Trophoblast cell (in vitro differentiated cells and primary cell): ENCODE measurements around the gene OVCA2.
A peak's percentile ranks its signal among the peaks of the same experiment; 100 is the strongest.

Source experiments
- DNase-seq, 2 donors: peaks; one replicate each; pipeline ENCODE4 v3.0.0-alpha.2; 2016
- H2AFZ ChIP-seq: 2 replicates; pipeline ENCODE4 v1.6.1; 2013; ENCODE audit warnings: low read length, moderate library complexity, mild to moderate bottlenecking; ENCODE audit not compliant: insufficient read depth, poor library complexity
- H2AK5ac ChIP-seq: 2 replicates; pipeline ENCODE4 v1.6.1; 2013; ENCODE audit warnings: mild to moderate bottlenecking, low read length
- H2BK120ac ChIP-seq: 2 replicates; pipeline ENCODE4 v1.6.1; 2013; ENCODE audit warnings: low read length, mild to moderate bottlenecking, moderate library complexity; ENCODE audit not compliant: insufficient read depth, poor library complexity
- H2BK12ac ChIP-seq: 2 replicates; pipeline ENCODE4 v1.6.1; 2013; ENCODE audit warnings: mild to moderate bottlenecking, low read length, moderate library complexity
- H2BK5ac ChIP-seq: 2 replicates; pipeline ENCODE4 v1.6.1; 2013; ENCODE audit warnings: low read length, low read depth, moderate library complexity, mild to moderate bottlenecking; ENCODE audit not compliant: poor library complexity
- H3K14ac ChIP-seq: 2 replicates; pipeline ENCODE4 v1.6.1; 2013; ENCODE audit warnings: mild to moderate bottlenecking, low read length
- H3K18ac ChIP-seq: 2 replicates; pipeline ENCODE4 v1.6.1; 2013; ENCODE audit warnings: mild to moderate bottlenecking, low read length
- H3K23ac ChIP-seq: 2 replicates; pipeline ENCODE4 v1.6.1; 2013; ENCODE audit warnings: low read length
- H3K27ac ChIP-seq: 2 replicates; pipeline ENCODE4 v1.5.1; 2013; ENCODE audit warnings: low read depth, mild to moderate bottlenecking, inconsistent platforms, low read length, moderate library complexity
- H3K27me3 ChIP-seq: 2 replicates; pipeline ENCODE4 v1.6.1; 2013; ENCODE audit warnings: inconsistent platforms, mild to moderate bottlenecking, low read length, moderate library complexity; ENCODE audit not compliant: insufficient read depth
- H3K36me3 ChIP-seq, 2 experiments: 1 replicate in 1 of 2; 2 replicates in 1 of 2; pipeline ENCODE4 v1.6.1; 2013; ENCODE audit warnings: low read length in 2 of 2, mild to moderate bottlenecking in 2 of 2, moderate library complexity in 1 of 2; ENCODE audit not compliant: insufficient read depth in 2 of 2, control insufficient read depth in 1 of 2
- H3K4ac ChIP-seq: 2 replicates; pipeline ENCODE4 v1.6.1; 2013; ENCODE audit warnings: low read depth, mild to moderate bottlenecking, low read length, moderate library complexity
- H3K4me1 ChIP-seq, 2 experiments: 1 replicate in 1 of 2; 2 replicates in 1 of 2; pipeline ENCODE4 v1.6.1; 2013; ENCODE audit warnings: low read length in 2 of 2, mild to moderate bottlenecking in 2 of 2, moderate library complexity in 1 of 2; ENCODE audit not compliant: insufficient read depth in 2 of 2, control insufficient read depth in 1 of 2
- H3K4me2 ChIP-seq: 2 replicates; pipeline ENCODE4 v1.6.1; 2013; ENCODE audit warnings: inconsistent platforms, mild to moderate bottlenecking, low read length, moderate library complexity
- H3K4me3 ChIP-seq: 2 replicates; pipeline ENCODE4 v1.5.1; 2013; ENCODE audit warnings: mild to moderate bottlenecking, low read depth, low read length, inconsistent platforms
- H3K79me1 ChIP-seq: one replicate; pipeline ENCODE4 v1.6.1; 2013; ENCODE audit warnings: low read length
- H3K79me2 ChIP-seq: 2 replicates; pipeline ENCODE4 v1.6.1; 2013; ENCODE audit warnings: low read length, mild to moderate bottlenecking; ENCODE audit not compliant: control insufficient read depth, insufficient read depth, poor library complexity
- H3K9ac ChIP-seq: 2 replicates; pipeline ENCODE4 v1.6.1; 2013; ENCODE audit warnings: mild to moderate bottlenecking, low read length
- H3K9me3 ChIP-seq: 2 replicates; pipeline ENCODE4 v1.6.1; 2013; ENCODE audit warnings: low read depth, mild to moderate bottlenecking, control low read depth, inconsistent platforms, low read length; ENCODE audit not compliant: insufficient read depth
- H4K12ac ChIP-seq: 2 replicates; pipeline ENCODE4 v1.6.1; 2013; ENCODE audit warnings: low read depth, mild to moderate bottlenecking, low read length, moderate library complexity
- H4K8ac ChIP-seq: 2 replicates; pipeline ENCODE4 v1.6.1; 2013; ENCODE audit warnings: low read depth, mild to moderate bottlenecking, low read length, moderate library complexity
- H4K91ac ChIP-seq: one replicate; pipeline ENCODE4 v1.6.1; 2013; ENCODE audit warnings: low read depth, mild to moderate bottlenecking, low read length, moderate library complexity
- WGBS: extraction: QIAGEN DNeasy Blood & Tissue Kit; methylation state at CpG from one replicate; pipeline ENCODE4 v1.1.7; 2013; ENCODE audit warnings: missing lambda C conversion rate; ENCODE audit not compliant: insufficient read length, insufficient coverage; ENCODE audit errors: extremely low coverage; 5-methylcytosine and 5-hydroxymethylcytosine counted together

OVCA2 gene

DNA sequence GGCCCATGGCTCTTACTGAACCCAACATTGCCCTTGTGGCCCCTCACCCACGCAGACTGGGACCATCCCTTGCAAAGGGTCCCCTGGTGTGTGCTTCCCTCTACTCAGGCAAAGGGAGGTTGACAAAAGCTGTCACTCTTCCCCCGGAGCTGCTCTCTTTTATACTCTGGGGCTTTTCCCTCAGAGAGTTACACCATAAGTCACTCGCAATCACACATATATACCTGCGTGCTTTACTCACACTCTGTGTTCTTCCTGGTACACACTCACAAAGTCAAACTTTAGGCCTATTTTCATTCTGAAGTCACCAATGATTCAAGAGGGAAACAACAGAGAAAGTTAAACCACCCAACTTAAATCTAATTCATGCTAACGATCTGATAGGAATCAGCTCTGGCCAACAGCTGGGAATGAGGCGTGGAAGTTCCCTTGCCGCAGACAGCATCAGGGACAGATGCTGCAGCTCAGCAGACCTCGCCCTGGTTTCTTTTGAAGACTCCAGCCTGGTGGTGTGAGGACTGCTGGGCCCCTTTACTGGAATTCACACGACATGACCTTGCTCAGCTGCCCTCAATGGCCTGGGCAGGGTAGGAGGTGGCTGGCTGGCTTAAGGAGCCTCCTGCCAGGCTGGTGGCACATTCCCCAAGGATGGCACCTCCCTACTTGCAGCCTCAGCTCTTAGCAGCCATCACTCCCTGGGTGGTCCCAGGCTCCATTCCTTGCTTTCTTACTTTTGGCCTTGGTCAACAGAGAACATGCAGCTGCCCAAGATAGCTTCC lies 40.4 kb downstream of the OVCA2 start:
- H4K8ac ChIP-seq = no peak overlapping the region
- no peak overlapping the region for H2BK120ac ChIP-seq
- H2BK5ac ChIP-seq = no peak overlapping the region
- no peak overlapping the region for H3K14ac ChIP-seq
- H3K9ac ChIP-seq = no peak overlapping the region
- no peak overlapping the region for H3K4ac ChIP-seq
- H3K27me3 ChIP-seq = no peaks in the 10 kb centered on the region
- H3K27ac ChIP-seq = no peak overlapping the region
- no peak overlapping the region for H2AFZ ChIP-seq
- H3K4me3 ChIP-seq = no peak overlapping the region
- no peak overlapping the region for H2BK12ac ChIP-seq
- peaks cover 8% of the 10 kb centered on the region in 2 experiments for H3K36me3 ChIP-seq
- DNase-seq = peak; percentile 79 to 85
- no peak overlapping the region for H2AK5ac ChIP-seq
- H3K18ac ChIP-seq = no peak overlapping the region
- no peak overlapping the region for H3K23ac ChIP-seq
- H3K4me2 ChIP-seq = no peak overlapping the region
- H3K4me1 ChIP-seq = peaks cover 28 to 41% of the 10 kb centered on the region in 2 experiments
- H3K79me2 ChIP-seq = no peaks in the 10 kb centered on the region
- H4K91ac ChIP-seq = no peak overlapping the region
- H4K12ac ChIP-seq = no peak overlapping the region
- peaks cover 11% of the 10 kb centered on the region for H3K79me1 ChIP-seq
- WGBS = no CpG with 5 or more reads among the region's 9 CpGs
- no peaks in the 10 kb centered on the region for H3K9me3 ChIP-seq

DNA sequence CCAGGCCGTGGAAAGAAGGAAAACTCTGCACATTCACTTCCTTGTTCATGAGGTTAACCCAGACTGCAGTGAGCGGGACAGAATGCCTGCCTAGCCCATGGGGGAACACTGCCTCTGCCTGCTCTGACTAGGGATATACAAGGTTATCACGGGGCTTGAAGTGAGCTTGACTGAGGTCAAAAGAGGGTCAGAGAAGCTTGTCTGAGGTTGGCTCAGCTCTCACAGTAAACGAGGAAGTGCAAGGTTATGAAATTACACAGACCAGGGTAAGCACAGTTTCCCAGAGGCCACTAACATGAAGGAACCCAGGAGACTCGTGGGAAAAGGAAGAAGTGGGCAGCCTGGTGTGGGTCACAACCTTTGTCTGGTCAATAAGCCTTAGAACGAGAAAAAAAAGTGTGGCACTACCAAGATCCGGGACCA lies 41.8 kb downstream of the OVCA2 start:
- H4K8ac ChIP-seq = no peak overlapping the region
- no CpG with 5 or more reads among the region's 7 CpGs for WGBS

DNA sequence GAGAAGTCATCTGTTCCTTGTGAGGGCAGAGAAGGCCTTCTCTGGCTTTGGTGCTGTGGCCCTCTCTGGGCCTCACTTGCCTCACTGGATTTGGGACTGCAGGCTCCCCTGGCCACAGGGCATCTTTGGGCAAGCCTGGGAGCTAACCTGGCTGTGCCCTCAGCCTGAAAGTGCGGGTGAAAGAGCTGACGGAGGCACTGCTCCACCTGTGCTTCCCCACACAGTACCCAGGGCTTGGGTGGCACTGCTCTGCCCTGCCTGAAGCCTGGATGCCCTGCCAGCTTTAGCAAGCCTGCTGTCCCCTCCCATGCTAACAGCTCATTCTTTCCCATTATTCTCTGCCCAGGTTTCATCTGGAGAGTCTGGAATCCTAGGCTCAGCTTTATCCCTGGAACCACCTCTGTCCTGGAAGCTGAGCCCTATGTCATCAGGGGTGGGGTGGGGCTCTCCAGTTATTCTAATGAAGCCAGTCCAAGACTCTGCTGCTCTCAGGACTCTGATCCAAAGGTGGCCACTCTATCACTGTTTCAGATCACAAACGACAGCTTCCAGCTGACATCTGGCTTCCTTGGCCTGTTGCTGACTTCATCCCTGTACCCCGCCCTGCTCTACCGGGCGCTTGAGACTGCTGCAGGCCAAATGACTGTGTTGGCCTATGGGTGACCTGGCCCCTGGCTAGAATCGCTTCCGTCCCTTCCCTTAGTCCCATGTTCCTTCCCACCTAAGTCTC lies 42.4 kb downstream of the OVCA2 start:
- Histone ChIP-seq H2AK5ac (peak overlapping the region; percentile 14), H4K12ac (no peak overlapping the region), H3K14ac (peak overlapping the region; percentile 29), H3K23ac (no peak overlapping the region), H4K91ac (peak overlapping the region; percentile 37), H2AFZ (peak overlapping the region; percentile 14), H2BK120ac (peak overlapping the region; percentile 34), H3K4me2 (peak overlapping the region; percentile 3), H2BK12ac (peak overlapping the region; percentile 27), H3K4me3 (no peak overlapping the region), H3K79me1 (peaks cover 11% of the 10 kb centered on the region), H2BK5ac (peak overlapping the region; percentile 44), H3K36me3 (peaks cover 8% of the 10 kb centered on the region in 2 experiments), H3K4ac (no peak overlapping the region), H4K8ac (peak overlapping the region; percentile 63), H3K4me1 (peaks cover 27 to 36% of the 10 kb centered on the region in 2 experiments), H3K27ac (peak overlapping the region; percentile 78), H3K27me3 (no peaks in the 10 kb centered on the region), H3K9me3 (no peaks in the 10 kb centered on the region), H3K79me2 (no peaks in the 10 kb centered on the region), H3K18ac (peak overlapping the region; percentile 41), H3K9ac (no peak overlapping the region)
- DNase-seq = peak; percentile 96 to 98
- no CpG with 5 or more reads among the region's 8 CpGs for WGBS

More for the DNA sequence above, 41.8 kb downstream of the OVCA2 start:
- H3K79me2 ChIP-seq = no peaks in the 10 kb centered on the region
- H3K4ac ChIP-seq = no peak overlapping the region
- peaks cover 24 to 34% of the 10 kb centered on the region in 2 experiments for H3K4me1 ChIP-seq
- no peak overlapping the region for H3K4me3 ChIP-seq
- peak overlapping the region; percentile 45 for H4K91ac ChIP-seq
- H2BK120ac ChIP-seq = peak overlapping the region; percentile 34
- no peaks in the 10 kb centered on the region for H3K27me3 ChIP-seq
- H3K9ac ChIP-seq = no peak overlapping the region
- peak overlapping the region; percentile 3 for H3K4me2 ChIP-seq
- H4K12ac ChIP-seq = no peak overlapping the region
- peak in 1 of 2 donors; percentile 43 for DNase-seq
- peak overlapping the region; percentile 78 for H3K27ac ChIP-seq
- peak overlapping the region; percentile 44 for H2BK5ac ChIP-seq
- H3K14ac ChIP-seq = peak overlapping the region; percentile 29
- H2AFZ ChIP-seq = no peak overlapping the region
- peaks cover 8% of the 10 kb centered on the region in 2 experiments for H3K36me3 ChIP-seq
- H2AK5ac ChIP-seq = no peak overlapping the region
- H2BK12ac ChIP-seq = peak overlapping the region; percentile 27
- H3K79me1 ChIP-seq = peaks cover 11% of the 10 kb centered on the region
- H3K18ac ChIP-seq = peak overlapping the region; percentile 41
- no peaks in the 10 kb centered on the region for H3K9me3 ChIP-seq
- no peak overlapping the region for H3K23ac ChIP-seq

DNA sequence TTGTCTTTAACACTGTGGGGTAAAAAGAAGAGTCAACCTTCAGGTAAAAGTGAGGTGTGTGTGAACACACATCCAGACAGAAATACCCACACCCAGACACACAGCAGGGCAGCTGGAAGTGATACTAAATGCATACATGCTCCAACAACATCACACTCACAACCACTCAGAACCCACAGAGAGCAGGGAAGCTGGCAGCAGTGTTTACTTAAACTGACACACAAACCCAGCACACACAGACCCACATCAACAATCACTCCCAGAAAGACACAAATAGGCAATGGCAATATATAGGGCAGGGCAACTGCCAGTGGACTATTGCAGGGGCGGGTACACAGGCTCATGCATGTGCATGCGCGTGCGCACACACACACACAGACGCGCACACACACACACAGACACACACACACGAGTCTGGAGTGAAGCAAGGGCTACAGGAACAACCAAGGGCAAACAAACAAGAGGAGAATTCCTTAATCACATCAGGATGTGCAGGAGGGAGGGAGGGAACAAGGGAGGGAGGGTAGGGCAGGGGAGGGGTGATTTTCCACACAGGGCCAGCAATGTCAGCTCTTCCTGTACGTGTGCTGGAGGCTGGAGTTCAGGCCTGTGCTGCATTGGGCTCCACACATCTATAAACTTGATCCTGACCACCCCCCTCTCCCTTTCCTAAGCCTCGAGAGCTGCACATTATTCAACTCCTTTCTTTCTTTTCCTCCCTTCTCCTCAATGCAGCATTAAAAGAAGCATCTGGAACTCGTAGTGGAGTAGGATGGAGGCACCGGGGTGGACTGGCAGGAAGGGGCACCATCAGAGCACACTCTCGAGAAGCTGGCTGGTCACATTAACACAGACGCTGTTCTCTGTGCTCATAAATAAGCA lies 43.2 kb downstream of the OVCA2 start:
- Histone ChIP-seq H3K4ac (no peak overlapping the region), H3K23ac (no peak overlapping the region), H4K12ac (no peak overlapping the region), H3K18ac (peak overlapping the region; percentile 11), H3K14ac (peak overlapping the region; percentile 2), H3K9ac (no peak overlapping the region), H2BK5ac (peak overlapping the region; percentile 23), H2BK120ac (peak overlapping the region; percentile 54), H3K27ac (peak overlapping the region; percentile 71), H3K4me1 (peaks cover 27 to 39% of the 10 kb centered on the region in 2 experiments), H2BK12ac (peak overlapping the region; percentile 20), H3K36me3 (peaks cover 8% of the 10 kb centered on the region in 2 experiments), H3K79me1 (peaks cover 11% of the 10 kb centered on the region), H2AFZ (no peak overlapping the region), H4K91ac (peak overlapping the region; percentile 47), H3K9me3 (no peaks in the 10 kb centered on the region), H3K79me2 (no peaks in the 10 kb centered on the region), H4K8ac (no peak overlapping the region), H3K27me3 (no peaks in the 10 kb centered on the region), H3K4me3 (no peak overlapping the region), H2AK5ac (peak overlapping the region; percentile 8), H3K4me2 (no peak overlapping the region)
- no CpG with 5 or more reads among the region's 13 CpGs for WGBS
- peak in 1 of 2 donors; percentile 54 for DNase-seq
